ENCODE measurements around the gene NIM1K.
"Not testable (repeated sequence)": the region's sequence is repeated elsewhere in the genome, so short reads cannot be mapped to it uniquely, and the experiment has no call there.

The NIM1K gene

GRCh38 chr5:43312076-43312661 is 120.1 kb downstream of the NIM1K start:
- DNase-seq (ENCODE audit: low read depth in 1 of 2, low spot score in 1 of 2) = no peak

DNA sequence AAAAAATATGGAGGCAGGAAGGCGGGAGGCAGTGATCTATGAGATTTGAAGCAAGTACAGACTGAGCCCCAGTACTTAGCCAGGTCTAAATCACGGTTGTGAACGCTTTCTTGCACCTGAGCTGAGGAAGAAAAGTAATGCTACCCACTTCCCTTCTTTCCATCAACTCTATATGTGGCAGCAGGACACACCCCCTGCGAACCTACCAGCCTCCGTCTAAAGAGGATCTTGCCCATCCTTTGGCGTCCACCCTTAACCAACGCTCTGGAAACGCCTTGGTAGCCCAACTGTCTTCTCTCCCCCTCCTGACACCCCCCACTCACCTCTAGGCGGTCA is 120.6 kb downstream of the NIM1K start:
- DNase-seq (ENCODE audit: low read depth in 1 of 2, low spot score in 1 of 2) = no peak

DNA sequence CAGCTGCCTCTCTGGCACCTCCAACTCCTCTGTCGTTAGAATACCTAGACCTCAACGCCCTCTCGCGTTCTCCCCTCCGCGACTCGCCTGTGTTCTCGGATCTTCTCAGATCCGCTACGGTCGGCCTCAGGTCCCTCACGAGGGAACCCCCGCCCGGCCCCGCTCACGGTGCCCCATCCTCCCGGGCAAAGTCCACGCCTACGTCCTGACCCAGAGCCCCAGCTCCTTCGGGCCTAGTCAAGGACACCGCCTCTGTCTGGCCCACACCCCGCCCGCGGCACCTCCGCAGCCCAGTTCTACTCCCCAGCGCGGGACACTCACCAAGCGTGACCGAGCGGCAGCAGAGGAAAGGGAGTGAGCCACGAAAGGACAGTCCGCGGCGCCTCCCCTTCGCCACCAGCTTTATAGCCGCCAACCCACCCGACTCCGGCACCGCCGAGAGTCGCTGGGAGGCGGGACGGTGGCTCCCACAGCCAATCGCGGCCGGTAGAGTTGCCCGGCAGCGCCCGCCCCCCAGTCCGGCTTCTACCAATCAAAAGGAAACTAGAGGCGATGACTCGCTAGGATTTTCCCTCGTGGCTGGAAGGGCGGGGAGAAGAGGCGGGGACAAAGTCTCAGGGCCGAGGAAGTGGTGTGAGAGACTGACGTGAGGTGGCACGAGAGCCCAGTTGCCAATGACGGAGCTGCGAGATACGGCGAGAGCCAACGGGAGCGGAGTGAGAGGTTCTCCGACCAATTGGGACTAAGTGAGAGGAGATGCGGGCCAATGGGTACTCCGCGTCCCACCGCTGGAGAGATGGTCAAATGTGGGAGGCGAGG is 121.2 kb downstream of the NIM1K start, which contains the start of gene HMGCS1:
Gene HMGCS1, minus strand, starts transcription at position 378 of the 819 bp plus-strand sequence. CDS start 14,447 bp downstream, outside the sequence.
- DNase-seq (ENCODE audit: low read depth in 1 of 2, low spot score in 1 of 2) = peak; percentile 93 to 98

- no peak for DNase-seq (ENCODE audit: low read depth in 1 of 2, low spot score in 1 of 2)
Observed at GRCh38 chr5:43313854-43314457, 121.9 kb downstream of the NIM1K start.

GRCh38 chr5:43314724-43315123 is 122.7 kb downstream of the NIM1K start:
- DNase-seq (ENCODE audit: low read depth in 1 of 2, low spot score in 1 of 2) = no peak

GRCh38 chr5:43315263-43315662 is 123.2 kb downstream of the NIM1K start:
- DNase-seq (ENCODE audit: low read depth in 1 of 2, low spot score in 1 of 2) = peak; percentile 20 to 64

- DNase-seq (ENCODE audit: low read depth in 1 of 2, low spot score in 1 of 2) = peak in 1 of 2 donors; percentile 30
Observed at GRCh38 chr5:43315682-43316081, 123.7 kb downstream of the NIM1K start.

- DNase-seq (ENCODE audit: low read depth in 1 of 2, low spot score in 1 of 2) = no peak
Observed at GRCh38 chr5:43316421-43316820, 124.4 kb downstream of the NIM1K start.

GRCh38 chr5:43320846-43321245 is 128.8 kb downstream of the NIM1K start:
- no peak for DNase-seq (ENCODE audit: low read depth in 1 of 2, low spot score in 1 of 2)

DNA sequence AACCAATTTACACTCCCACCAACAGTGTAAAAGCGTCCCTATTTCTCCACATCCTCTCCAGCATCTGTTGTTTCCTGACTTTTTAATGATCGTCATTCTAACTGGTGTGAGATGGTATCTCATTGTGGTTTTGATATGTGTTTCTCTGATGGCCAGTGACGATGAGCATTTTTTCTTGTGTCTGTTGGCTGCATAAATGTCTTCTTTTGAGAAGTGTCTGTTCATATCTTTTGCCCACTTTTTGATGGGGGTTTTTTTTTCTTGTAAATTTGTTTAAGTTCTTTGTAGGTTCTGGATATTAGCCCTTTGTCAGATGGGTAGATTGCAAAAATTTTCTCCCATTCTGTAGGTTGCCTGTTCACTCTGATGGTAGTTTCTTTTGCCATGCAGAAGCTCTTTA is 131.5 kb downstream of the NIM1K start:
- DNase-seq (ENCODE audit: low read depth in 1 of 2, low spot score in 1 of 2) = not testable (repeated sequence)

DNA sequence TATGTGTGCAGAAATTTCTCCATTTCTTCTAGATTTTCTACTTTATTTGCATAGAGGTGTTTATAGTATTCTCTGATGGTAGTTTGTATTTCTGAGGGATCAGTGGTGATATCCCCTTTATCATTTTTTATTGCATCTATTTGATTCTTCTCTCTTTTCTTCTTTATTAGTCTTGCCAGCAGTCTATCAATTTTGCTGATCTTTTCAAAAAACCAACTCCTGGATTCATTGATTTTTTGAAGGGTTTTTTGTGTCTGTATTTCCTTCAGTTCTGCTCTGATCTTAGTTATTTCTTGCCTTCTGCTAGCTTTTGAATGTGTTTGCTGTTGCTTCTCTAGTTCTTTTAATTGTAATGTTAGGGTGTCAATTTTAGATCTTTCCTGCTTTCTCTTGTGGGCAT is 133.6 kb downstream of the NIM1K start:
- DNase-seq (ENCODE audit: low read depth in 1 of 2, low spot score in 1 of 2) = not testable (repeated sequence)
